HEK293 (cell line): ENCODE results near the gene DHRS7C.

ENCODE experiments used
- KLF9 ChIP-seq: fragments of 450-650 bp; formaldehyde crosslinking; IDR thresholded peaks from 2 replicates; pipeline ENCODE4 v1.5.1; 2016; ENCODE audit warnings: missing biosample characterization, missing genetic modification characterization, low read depth
- REPIN1 ChIP-seq: fragments of 450-650 bp; formaldehyde crosslinking; IDR thresholded peaks from 2 replicates; pipeline ENCODE4 v1.5.1; 2017; ENCODE audit warnings: missing biosample characterization, missing genetic modification characterization, low read depth
- ZBTB21 ChIP-seq: fragments of 450-650 bp; formaldehyde crosslinking; IDR thresholded peaks from 2 replicates; pipeline ENCODE4 v1.5.1; 2017; ENCODE audit warnings: missing biosample characterization, missing genetic modification characterization
- ZFP3 ChIP-seq: fragments of 450-650 bp; formaldehyde crosslinking; IDR thresholded peaks from 2 replicates; pipeline ENCODE4 v1.5.1; 2016; ENCODE audit warnings: low read depth, missing biosample characterization, missing genetic modification characterization
- ZNF184 ChIP-seq: fragments of 450-650 bp; IDR thresholded peaks from 2 replicates; pipeline ENCODE4 v1.5.1; 2018; ENCODE audit warnings: missing biosample characterization, mild to moderate bottlenecking, missing genetic modification characterization
- ZNF202 ChIP-seq: fragments of 450-650 bp; formaldehyde crosslinking; IDR thresholded peaks from 2 replicates; pipeline ENCODE4 v1.5.1; 2016; ENCODE audit warnings: missing biosample characterization, missing genetic modification characterization, borderline replicate concordance
- ZNF311 ChIP-seq: fragments of 450-650 bp; formaldehyde crosslinking; IDR thresholded peaks from 2 replicates; pipeline ENCODE4 v1.5.1; 2017; ENCODE audit warnings: missing biosample characterization, missing genetic modification characterization, borderline replicate concordance
- ZNF704 ChIP-seq: fragments of 450-650 bp; formaldehyde crosslinking; IDR thresholded peaks from 2 replicates; pipeline ENCODE4 v1.5.1; 2016; ENCODE audit warnings: missing biosample characterization, missing genetic modification characterization
- ZNF768 ChIP-seq: fragments of 450-650 bp; formaldehyde crosslinking; IDR thresholded peaks from 2 replicates; pipeline ENCODE4 v1.5.1; 2018; ENCODE audit warnings: missing biosample characterization, mild to moderate bottlenecking, missing genetic modification characterization
- ZNF843 ChIP-seq: fragments of 450-650 bp; formaldehyde crosslinking; IDR thresholded peaks from 2 replicates; pipeline ENCODE4 v1.5.1; 2016; ENCODE audit warnings: missing biosample characterization, missing genetic modification characterization
- TF ChIP-seq, protein P1 (sequence below): fragments of 450-650 bp; IDR thresholded peaks from 2 replicates; pipeline ENCODE4 v1.5.1; 2018; ENCODE audit warnings: missing biosample characterization, mild to moderate bottlenecking, missing genetic modification characterization
- TF ChIP-seq, protein P2 (sequence below): fragments of 450-650 bp; formaldehyde crosslinking; IDR thresholded peaks from 2 replicates; pipeline ENCODE4 v1.5.1; 2016; ENCODE audit warnings: missing biosample characterization, missing genetic modification characterization
- TF ChIP-seq, protein P3 (sequence below): fragments of 450-650 bp; formaldehyde crosslinking; IDR thresholded peaks from 2 replicates; pipeline ENCODE4 v1.5.1; 2016; ENCODE audit warnings: missing biosample characterization, missing genetic modification characterization

- TF ChIP-seq REPIN1 (tag by site-specific recombination) (no peak), ZNF184 (tag by site-specific recombination) (no peak), ZNF843 (no peak), ZNF704 (tag by site-specific recombination) (no peak), ZBTB21 (tag by site-specific recombination) (no peak), ZNF311 (tag by site-specific recombination) (no peak), ZNF202 (tag by site-specific recombination) (no peak), ZFP3 (tag by site-specific recombination) (no peak), KLF9 (no peak), ZNF768 (tag by site-specific recombination) (no peak)
- TF ChIP-seq, protein P1, sequence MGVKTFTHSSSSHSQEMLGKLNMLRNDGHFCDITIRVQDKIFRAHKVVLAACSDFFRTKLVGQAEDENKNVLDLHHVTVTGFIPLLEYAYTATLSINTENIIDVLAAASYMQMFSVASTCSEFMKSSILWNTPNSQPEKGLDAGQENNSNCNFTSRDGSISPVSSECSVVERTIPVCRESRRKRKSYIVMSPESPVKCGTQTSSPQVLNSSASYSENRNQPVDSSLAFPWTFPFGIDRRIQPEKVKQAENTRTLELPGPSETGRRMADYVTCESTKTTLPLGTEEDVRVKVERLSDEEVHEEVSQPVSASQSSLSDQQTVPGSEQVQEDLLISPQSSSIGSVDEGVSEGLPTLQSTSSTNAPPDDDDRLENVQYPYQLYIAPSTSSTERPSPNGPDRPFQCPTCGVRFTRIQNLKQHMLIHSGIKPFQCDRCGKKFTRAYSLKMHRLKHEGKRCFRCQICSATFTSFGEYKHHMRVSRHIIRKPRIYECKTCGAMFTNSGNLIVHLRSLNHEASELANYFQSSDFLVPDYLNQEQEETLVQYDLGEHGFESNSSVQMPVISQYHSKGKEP (tag by site-specific recombination) = no peak
- TF ChIP-seq, protein P2, sequence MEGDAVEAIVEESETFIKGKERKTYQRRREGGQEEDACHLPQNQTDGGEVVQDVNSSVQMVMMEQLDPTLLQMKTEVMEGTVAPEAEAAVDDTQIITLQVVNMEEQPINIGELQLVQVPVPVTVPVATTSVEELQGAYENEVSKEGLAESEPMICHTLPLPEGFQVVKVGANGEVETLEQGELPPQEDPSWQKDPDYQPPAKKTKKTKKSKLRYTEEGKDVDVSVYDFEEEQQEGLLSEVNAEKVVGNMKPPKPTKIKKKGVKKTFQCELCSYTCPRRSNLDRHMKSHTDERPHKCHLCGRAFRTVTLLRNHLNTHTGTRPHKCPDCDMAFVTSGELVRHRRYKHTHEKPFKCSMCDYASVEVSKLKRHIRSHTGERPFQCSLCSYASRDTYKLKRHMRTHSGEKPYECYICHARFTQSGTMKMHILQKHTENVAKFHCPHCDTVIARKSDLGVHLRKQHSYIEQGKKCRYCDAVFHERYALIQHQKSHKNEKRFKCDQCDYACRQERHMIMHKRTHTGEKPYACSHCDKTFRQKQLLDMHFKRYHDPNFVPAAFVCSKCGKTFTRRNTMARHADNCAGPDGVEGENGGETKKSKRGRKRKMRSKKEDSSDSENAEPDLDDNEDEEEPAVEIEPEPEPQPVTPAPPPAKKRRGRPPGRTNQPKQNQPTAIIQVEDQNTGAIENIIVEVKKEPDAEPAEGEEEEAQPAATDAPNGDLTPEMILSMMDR (tag by site-specific recombination) = no peak
- TF ChIP-seq, protein P3, sequence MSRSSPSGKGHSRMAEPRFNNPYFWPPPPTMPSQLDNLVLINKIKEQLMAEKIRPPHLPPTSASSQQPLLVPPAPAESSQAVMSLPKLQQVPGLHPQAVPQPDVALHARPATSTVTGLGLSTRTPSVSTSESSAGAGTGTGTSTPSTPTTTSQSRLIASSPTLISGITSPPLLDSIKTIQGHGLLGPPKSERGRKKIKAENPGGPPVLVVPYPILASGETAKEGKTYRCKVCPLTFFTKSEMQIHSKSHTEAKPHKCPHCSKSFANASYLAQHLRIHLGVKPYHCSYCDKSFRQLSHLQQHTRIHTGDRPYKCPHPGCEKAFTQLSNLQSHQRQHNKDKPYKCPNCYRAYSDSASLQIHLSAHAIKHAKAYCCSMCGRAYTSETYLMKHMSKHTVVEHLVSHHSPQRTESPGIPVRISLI (tag by site-specific recombination) = no peak
Measured at GRCh38 chr17:9825641-9826150, 34.3 kb upstream of the DHRS7C start, which contains the start of gene GLP2R.
